GM10248 (cell line): ENCODE measurements around the gene ITPRID1.

Experiments
- CTCF ChIA-PET: fragments of 300-600 bp; sonication (Branson Sonifier 250); formaldehyde crosslinking; extraction: SDS; loops from one replicate; lab custom pipeline; 2021; ENCODE audit warnings: antibody characterized with exemption; lab: Yijun Ruan, JAX
- POLR2A ChIA-PET: fragments of 350-650 bp; sonication (Branson Sonifier 250); formaldehyde crosslinking; extraction: SDS; loops from one replicate; lab custom pipeline; 2020; ENCODE audit warnings: antibody characterized with exemption; lab: Yijun Ruan, JAX
- DNase-seq: peaks from one replicate; pipeline ENCODE4 v3.0.0; 2012; ENCODE audit errors: extremely low spot score
- CTCF ChIP-seq: IDR thresholded peaks from 2 replicates; pipeline ENCODE4 v1.5.1; 2012; ENCODE audit warnings: mild to moderate bottlenecking, low read depth; ENCODE audit errors: extremely low read depth, missing control alignments, control extremely low read depth

The ITPRID1 gene

DNA sequence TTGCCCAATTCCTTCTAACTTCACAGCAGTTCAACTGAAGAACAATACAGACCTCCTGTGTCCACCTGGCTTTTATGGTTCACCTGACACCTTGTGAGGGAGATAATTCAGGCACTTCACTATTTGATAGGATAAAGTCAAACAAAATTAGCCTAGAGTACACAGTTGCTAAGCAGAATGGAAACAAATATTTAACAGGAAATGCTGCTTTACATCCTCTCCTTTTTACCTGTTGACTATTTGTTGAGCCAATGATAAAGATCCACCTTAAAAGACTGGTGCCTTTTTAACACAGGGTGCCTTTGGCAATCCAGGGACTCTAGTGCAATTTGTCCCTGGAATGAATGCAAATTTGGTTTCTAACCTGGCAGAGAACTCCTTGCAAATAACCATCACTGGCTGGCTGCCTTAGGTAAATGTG is 39.8 kb downstream of the ITPRID1 start:
- CTCF ChIA-PET = no interaction called here
- no peak for DNase-seq
- POLR2A ChIA-PET = no interaction called here
- TF ChIP-seq CTCF = no peak

GRCh38 chr7:31562002-31562401 is 48.1 kb downstream of the ITPRID1 start:
- TF ChIP-seq CTCF = no peak
- DNase-seq = no peak
- POLR2A ChIA-PET = no interaction called here
- CTCF ChIA-PET = interaction anchor here (0.9 kb wide), 1 partner anchor 13 kb away, joined by 3 read pairs; no protein-coding TSS in a partner anchor

DNA sequence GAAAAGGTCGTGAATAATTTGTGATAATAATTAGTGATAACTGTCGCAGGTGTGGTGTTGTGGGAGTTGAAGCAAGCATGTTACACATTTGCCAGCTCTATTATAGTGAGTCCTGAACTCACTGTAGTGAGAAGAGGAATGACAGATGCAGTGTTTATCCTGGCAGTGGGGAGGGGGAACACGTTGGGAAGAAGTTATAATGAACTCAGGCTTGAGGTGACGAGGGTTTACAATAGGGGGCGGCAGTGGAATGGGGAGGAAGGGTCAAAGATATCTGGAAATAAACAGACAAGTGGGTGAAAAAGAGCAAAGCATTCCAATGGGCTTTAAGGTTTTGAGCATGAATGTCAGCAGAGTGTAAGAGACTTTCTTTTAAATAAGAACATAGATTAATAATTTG is 49.6 kb downstream of the ITPRID1 start:
- CTCF ChIA-PET = no interaction called here
- TF ChIP-seq CTCF = no peak
- POLR2A ChIA-PET = no interaction called here
- DNase-seq = no peak

GRCh38 chr7:31563951-31564350 is 50.1 kb downstream of the ITPRID1 start:
- CTCF ChIA-PET = no interaction called here
- POLR2A ChIA-PET = no interaction called here
- TF ChIP-seq CTCF = no peak
- DNase-seq = no peak

DNA sequence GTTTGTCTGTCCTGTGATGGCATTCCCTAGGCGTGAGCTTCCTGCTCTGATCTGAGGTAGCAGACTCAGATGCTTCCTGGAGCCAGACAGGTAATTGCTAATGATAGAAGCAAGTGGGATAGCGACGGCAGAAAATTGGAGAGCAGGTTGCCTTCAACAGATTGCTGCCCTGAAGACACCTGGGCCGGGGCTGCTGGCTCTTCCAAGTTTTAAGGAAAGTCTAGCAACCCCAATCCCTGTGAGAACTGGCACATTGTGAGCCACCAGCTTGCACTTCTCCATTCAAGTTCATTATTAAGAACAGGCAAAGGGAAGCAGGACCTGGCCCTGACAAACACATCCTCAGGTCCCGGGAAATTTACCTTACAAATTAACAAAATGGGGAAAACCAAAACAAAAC is 50.8 kb downstream of the ITPRID1 start:
- no peak for TF ChIP-seq CTCF
- CTCF ChIA-PET = no interaction called here
- no peak for DNase-seq
- POLR2A ChIA-PET = no interaction called here

GRCh38 chr7:31569528-31569927 is 55.6 kb downstream of the ITPRID1 start:
- TF ChIP-seq CTCF = no peak
- CTCF ChIA-PET = no interaction called here
- POLR2A ChIA-PET = no interaction called here

DNA sequence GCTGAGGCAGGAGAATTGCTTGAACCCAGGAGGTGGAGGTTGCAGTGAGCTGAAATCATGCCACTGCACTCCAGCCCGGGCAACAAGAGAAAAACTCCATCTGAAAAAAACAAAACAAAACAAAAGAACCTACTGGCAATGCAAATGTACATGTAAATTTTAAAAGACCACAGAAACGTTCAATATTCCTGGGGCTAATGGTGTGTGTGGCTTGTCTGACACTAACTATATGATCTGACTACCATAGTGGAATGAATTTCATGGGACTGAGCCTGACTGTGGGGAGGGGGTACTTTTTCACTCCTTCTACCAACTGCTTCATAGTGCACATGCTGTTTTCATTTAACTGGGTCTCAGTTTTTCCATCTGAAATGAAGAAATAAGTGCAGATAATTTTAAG is 69.6 kb downstream of the ITPRID1 start:
- POLR2A ChIA-PET = no interaction called here
- CTCF ChIA-PET = no interaction called here
- TF ChIP-seq CTCF = no peak
- no peak for DNase-seq

More at GRCh38 chr7:31569528-31569927, 55.6 kb downstream of the ITPRID1 start:
- DNase-seq = no peak
